Measurements from ENCODE around the gene DESI1.
"Not testable (repeated sequence)": the region's sequence is repeated elsewhere in the genome, so short reads cannot be mapped to it uniquely, and the experiment has no call there.

The DESI1 gene

GRCh38 chr22:41620589-41621098 is at the start of gene DESI1:
Gene DESI1 (minus strand): TSS chr22:41621043. CDS start chr22:41620839, 204 bp downstream.
- DNase-seq: peak in 1 of 2 donors; percentile 43

GRCh38 chr22:41668971-41669911 is 48.4 kb upstream of the DESI1 start:
- no peak for DNase-seq

- no peak for DNase-seq
Observed at GRCh38 chr22:41664951-41665350, 44.1 kb upstream of the DESI1 start.

- no peak for DNase-seq
Observed at GRCh38 chr22:41664490-41664889, 43.6 kb upstream of the DESI1 start.

GRCh38 chr22:41663594-41663993 is 42.8 kb upstream of the DESI1 start:
- DNase-seq: not testable (repeated sequence)

- no peak for DNase-seq
Observed at GRCh38 chr22:41661713-41662112, 40.9 kb upstream of the DESI1 start.

- no peak for DNase-seq
Observed at GRCh38 chr22:41661088-41661487, 40.2 kb upstream of the DESI1 start.

GRCh38 chr22:41660416-41660815 is 39.6 kb upstream of the DESI1 start:
- DNase-seq: no peak

GRCh38 chr22:41659941-41660340 is 39.1 kb upstream of the DESI1 start:
- DNase-seq: no peak

- DNase-seq: no peak
Observed at GRCh38 chr22:41658869-41659268, 38.0 kb upstream of the DESI1 start.

- DNase-seq: no peak
Observed at GRCh38 chr22:41657709-41658108, 36.9 kb upstream of the DESI1 start.

- DNase-seq: no peak
Observed at GRCh38 chr22:41656556-41656955, 35.7 kb upstream of the DESI1 start.

- DNase-seq: no peak
Observed at GRCh38 chr22:41654322-41654721, 33.5 kb upstream of the DESI1 start.

- no peak for DNase-seq
Observed at GRCh38 chr22:41650821-41651220, 30.0 kb upstream of the DESI1 start.

GRCh38 chr22:41650229-41650628 is 29.4 kb upstream of the DESI1 start:
- DNase-seq: no peak

GRCh38 chr22:41648432-41648831 is 27.6 kb upstream of the DESI1 start:
- DNase-seq: no peak

- no peak for DNase-seq
Observed at GRCh38 chr22:41647771-41648170, 26.9 kb upstream of the DESI1 start.

- DNase-seq: no peak
Observed at GRCh38 chr22:41642331-41643110, 21.7 kb upstream of the DESI1 start.

GRCh38 chr22:41641854-41642253 is 21.0 kb upstream of the DESI1 start:
- DNase-seq: no peak

GRCh38 chr22:41638748-41639147 is 17.9 kb upstream of the DESI1 start:
- DNase-seq: no peak

GRCh38 chr22:41638124-41638523 is 17.3 kb upstream of the DESI1 start:
- DNase-seq: no peak

- not testable (repeated sequence) for DNase-seq
Observed at GRCh38 chr22:41637623-41638022, 16.8 kb upstream of the DESI1 start.

- no peak for DNase-seq
Observed at GRCh38 chr22:41636467-41636866, 15.6 kb upstream of the DESI1 start.

- not testable (repeated sequence) for DNase-seq
Observed at GRCh38 chr22:41634610-41635009, 13.8 kb upstream of the DESI1 start.

Data from stimulated activated CD4-positive, alpha-beta T cell treated with anti-CD3 and anti-CD28 coated beads, Interleukin-2, amount 100 ng/mL, for 24 hours (primary cell).